T-helper 1 cell treated with Interleukin-12 subunit alpha and Interleukin-12 subunit beta and Interleukin-4 antibody, amounts not matched to agents 30 μg/mL and 1 μg/mL, for 36 hours (primary cell): Measurements from ENCODE around the gene TBC1D4.
"Not testable (repeated sequence)": the region's sequence is repeated elsewhere in the genome, so short reads cannot be mapped to it uniquely, and the experiment has no call there.

Experiments used
- H3K27ac Mint-ChIP-seq: one replicate; pipeline ENCODE4 v1.8.0; 2021; ENCODE audit warnings: mild to moderate bottlenecking, mixed read lengths
- H3K27me3 Mint-ChIP-seq: one replicate; pipeline ENCODE4 v1.8.0; 2021; ENCODE audit warnings: low read depth, mixed read lengths
- H3K36me3 Mint-ChIP-seq: one replicate; pipeline ENCODE4 v1.8.0; 2021; ENCODE audit warnings: low read depth, mixed read lengths
- H3K4me1 Mint-ChIP-seq: one replicate; pipeline ENCODE4 v1.8.0; 2021; ENCODE audit warnings: low read depth, mixed read lengths
- H3K4me3 Mint-ChIP-seq: one replicate; pipeline ENCODE4 v1.8.0; 2021; ENCODE audit warnings: mild to moderate bottlenecking, moderate library complexity, mixed read lengths
- H3K9me3 Mint-ChIP-seq: one replicate; pipeline ENCODE4 v1.8.0; 2021; ENCODE audit warnings: mixed read lengths

The TBC1D4 gene

GRCh38 chr13:75294110-75294509, 187.9 kb downstream of the TBC1D4 start:
- no peak overlapping the region for H3K27ac Mint-ChIP-seq
- H3K36me3 Mint-ChIP-seq, result peaks cover 3% of the 10 kb centered on the region
- H3K9me3 Mint-ChIP-seq, result no peaks in the 10 kb centered on the region
- H3K27me3 Mint-ChIP-seq, result no peaks in the 10 kb centered on the region
- no peak overlapping the region for H3K4me3 Mint-ChIP-seq
- H3K4me1 Mint-ChIP-seq, result peaks cover 13% of the 10 kb centered on the region

- H3K4me1 Mint-ChIP-seq, result no peaks in the 10 kb centered on the region
- peaks cover 2% of the 10 kb centered on the region for H3K36me3 Mint-ChIP-seq
- no peak overlapping the region for H3K27ac Mint-ChIP-seq
- H3K4me3 Mint-ChIP-seq, result no peak overlapping the region
- no peaks in the 10 kb centered on the region for H3K27me3 Mint-ChIP-seq
- peaks cover 5% of the 10 kb centered on the region for H3K9me3 Mint-ChIP-seq
These were observed 196.7 kb downstream of the TBC1D4 start for GRCh38 chr13:75285310-75285709.

GRCh38 chr13:75279834-75280369, 202.1 kb downstream of the TBC1D4 start:
- Mint-ChIP-seq H3K27ac (no peak overlapping the region), H3K9me3 (peaks cover 8% of the 10 kb centered on the region), H3K4me3 (no peak overlapping the region), H3K27me3 (no peaks in the 10 kb centered on the region), H3K36me3 (no peaks in the 10 kb centered on the region), H3K4me1 (no peaks in the 10 kb centered on the region)

GRCh38 chr13:75273695-75274094, 208.3 kb downstream of the TBC1D4 start:
- H3K4me1 Mint-ChIP-seq, H3K36me3 Mint-ChIP-seq, H3K27me3 Mint-ChIP-seq, H3K9me3 Mint-ChIP-seq, H3K27ac Mint-ChIP-seq, H3K4me3 Mint-ChIP-seq: not testable (repeated sequence)

- no peak overlapping the region for H3K4me3 Mint-ChIP-seq
- H3K27ac Mint-ChIP-seq, result no peak overlapping the region
- H3K9me3 Mint-ChIP-seq, result peaks cover 7% of the 10 kb centered on the region
- no peaks in the 10 kb centered on the region for H3K36me3 Mint-ChIP-seq
- no peaks in the 10 kb centered on the region for H3K4me1 Mint-ChIP-seq
- no peaks in the 10 kb centered on the region for H3K27me3 Mint-ChIP-seq
These were observed 210.1 kb downstream of the TBC1D4 start for GRCh38 chr13:75271846-75272245.

- not testable (repeated sequence) for H3K4me1 Mint-ChIP-seq, H3K27me3 Mint-ChIP-seq, H3K9me3 Mint-ChIP-seq, H3K36me3 Mint-ChIP-seq, H3K27ac Mint-ChIP-seq, H3K4me3 Mint-ChIP-seq
These were observed 213.5 kb downstream of the TBC1D4 start for GRCh38 chr13:75268481-75268880.

GRCh38 chr13:75264611-75265010, 217.4 kb downstream of the TBC1D4 start:
- H3K9me3 Mint-ChIP-seq, result no peaks in the 10 kb centered on the region
- H3K36me3 Mint-ChIP-seq, result no peaks in the 10 kb centered on the region
- H3K4me3 Mint-ChIP-seq, result no peak overlapping the region
- H3K27me3 Mint-ChIP-seq, result no peaks in the 10 kb centered on the region
- H3K4me1 Mint-ChIP-seq, result no peaks in the 10 kb centered on the region
- H3K27ac Mint-ChIP-seq, result no peak overlapping the region

- Mint-ChIP-seq H3K4me1 (no peaks in the 10 kb centered on the region), H3K36me3 (no peaks in the 10 kb centered on the region), H3K27me3 (no peaks in the 10 kb centered on the region), H3K4me3 (no peak overlapping the region), H3K27ac (no peak overlapping the region), H3K9me3 (no peaks in the 10 kb centered on the region)
These were observed 218.1 kb downstream of the TBC1D4 start for GRCh38 chr13:75263741-75264407.

- Mint-ChIP-seq H3K27me3 (peaks cover 10% of the 10 kb centered on the region), H3K4me3 (no peak overlapping the region), H3K9me3 (no peaks in the 10 kb centered on the region), H3K4me1 (no peaks in the 10 kb centered on the region), H3K27ac (no peak overlapping the region), H3K36me3 (no peaks in the 10 kb centered on the region)
These were observed 223.7 kb downstream of the TBC1D4 start for GRCh38 chr13:75258159-75258782.

- Mint-ChIP-seq H3K4me1 (no peaks in the 10 kb centered on the region), H3K36me3 (no peaks in the 10 kb centered on the region), H3K4me3 (no peak overlapping the region), H3K27ac (no peak overlapping the region), H3K27me3 (peaks cover 15% of the 10 kb centered on the region), H3K9me3 (no peaks in the 10 kb centered on the region)
These were observed 225.0 kb downstream of the TBC1D4 start for GRCh38 chr13:75256922-75257321.

- Mint-ChIP-seq H3K27ac (no peak overlapping the region), H3K27me3 (peaks cover 15% of the 10 kb centered on the region), H3K9me3 (no peaks in the 10 kb centered on the region), H3K4me1 (no peaks in the 10 kb centered on the region), H3K36me3 (no peaks in the 10 kb centered on the region), H3K4me3 (no peak overlapping the region)
These were observed 226.3 kb downstream of the TBC1D4 start for GRCh38 chr13:75255653-75256052.

- Mint-ChIP-seq H3K4me3 (no peak overlapping the region), H3K4me1 (no peaks in the 10 kb centered on the region), H3K36me3 (no peaks in the 10 kb centered on the region), H3K27me3 (peaks cover 15% of the 10 kb centered on the region), H3K27ac (no peak overlapping the region), H3K9me3 (no peaks in the 10 kb centered on the region)
These were observed 226.8 kb downstream of the TBC1D4 start for GRCh38 chr13:75255147-75255546.

- H3K4me3 Mint-ChIP-seq, result no peak overlapping the region
- H3K36me3 Mint-ChIP-seq, result no peaks in the 10 kb centered on the region
- H3K27ac Mint-ChIP-seq, result no peak overlapping the region
- H3K9me3 Mint-ChIP-seq, result no peaks in the 10 kb centered on the region
- H3K4me1 Mint-ChIP-seq, result no peaks in the 10 kb centered on the region
- H3K27me3 Mint-ChIP-seq, result peaks cover 8% of the 10 kb centered on the region
These were observed 230.8 kb downstream of the TBC1D4 start for GRCh38 chr13:75251188-75251587.

GRCh38 chr13:75250526-75251178, 231.3 kb downstream of the TBC1D4 start:
- H3K4me3 Mint-ChIP-seq, result no peak overlapping the region
- H3K36me3 Mint-ChIP-seq, result no peaks in the 10 kb centered on the region
- peaks cover 3% of the 10 kb centered on the region for H3K9me3 Mint-ChIP-seq
- peaks cover 8% of the 10 kb centered on the region for H3K27me3 Mint-ChIP-seq
- H3K4me1 Mint-ChIP-seq, result no peaks in the 10 kb centered on the region
- no peak overlapping the region for H3K27ac Mint-ChIP-seq

GRCh38 chr13:75245578-75245977, 236.4 kb downstream of the TBC1D4 start:
- not testable (repeated sequence) for H3K4me3 Mint-ChIP-seq, H3K36me3 Mint-ChIP-seq, H3K4me1 Mint-ChIP-seq, H3K27me3 Mint-ChIP-seq, H3K27ac Mint-ChIP-seq
- H3K9me3 Mint-ChIP-seq, result peaks cover 14% of the 10 kb centered on the region
